GM12878 (cell line): ENCODE results near the gene DLG2. TPM values are rescaled to one million over a fixed set of nuclear protein-coding genes. Genes with fewer than 3 reads are reported as not detected.

Experiments
- ATAC-seq: fragments of 200-7000 bp; cut with Tn5 transposase; 3 replicates; pipeline ENCODE4 v1.9.1; 2020; ENCODE audit warnings: mild to moderate bottlenecking, moderate library complexity
- BruUV-seq: library from RNA; stranded (reverse); fragments of 400-500 nt; replicated peaks from 2 replicates; lab custom pipeline; 2021; lab: Mats Ljungman, UMichigan
- CTCF ChIA-PET: fragments of 300-600 bp; sonication (Branson Sonifier 250); formaldehyde crosslinking; extraction: SDS; loops from one replicate; lab custom pipeline; 2021; ENCODE audit warnings: inconsistent platforms; lab: Yijun Ruan, JAX
- POLR2A ChIA-PET: fragments of 350-600 bp; formaldehyde crosslinking; extraction: SDS; loops from one replicate; lab custom pipeline; 2021; ENCODE audit warnings: inconsistent platforms; lab: Charles Lee
- RAD21 ChIA-PET: fragments of 300-600 bp; sonication (Branson Sonifier 250); formaldehyde crosslinking; loops from one replicate; lab custom pipeline; 2023; ENCODE audit warnings: antibody characterized with exemption; ENCODE audit not compliant: unreplicated experiment; lab: Charles Lee
- SMC1A ChIA-PET: fragments of 300-600 bp; sonication (Branson Sonifier 250); formaldehyde crosslinking; loops from one replicate; lab custom pipeline; 2023; ENCODE audit not compliant: unreplicated experiment, uncharacterized antibody; lab: Charles Lee
- DNase-seq: peaks from one replicate; pipeline ENCODE4 v3.0.0-alpha.2; 2011; ENCODE audit warnings: low read depth, low spot score
- FAIRE-seq: peaks from 3 replicates; lab custom pipeline; 2011; peaks lifted over from hg19 to GRCh38; lab: Jason Lieb, UNC
- H2AFZ ChIP-seq: 2 replicates; pipeline ENCODE4 v1.6.0; 2011; ENCODE audit warnings: low read depth, low read length, control low read depth; ENCODE audit not compliant: control insufficient read depth
- H3K27ac ChIP-seq: 2 replicates; pipeline ENCODE4 v1.5.1; 2011; ENCODE audit warnings: control low read depth; ENCODE audit not compliant: control insufficient read depth, insufficient read depth
- H3K27me3 ChIP-seq, 2 experiments: replicated peaks in 1 of 2; 2 replicates each; pipeline versions ENCODE4 v1.6.0 to v1.6.1; 2011; ENCODE audit warnings: low read length in 1 of 2; ENCODE audit not compliant: control insufficient read depth in 2 of 2, insufficient read depth in 2 of 2
- H3K36me3 ChIP-seq, 2 experiments: 2 replicates each; pipeline ENCODE4 v1.5.1; 2011; ENCODE audit warnings: low read length in 1 of 2; ENCODE audit not compliant: control insufficient read depth in 2 of 2, insufficient read depth in 2 of 2
- H3K4me1 ChIP-seq: 2 replicates; pipeline ENCODE4 v1.6.1; 2011; ENCODE audit warnings: mild to moderate bottlenecking, low read length, moderate library complexity, mixed read lengths; ENCODE audit not compliant: control insufficient read depth, insufficient read depth
- H3K4me2 ChIP-seq: 2 replicates; pipeline ENCODE4 v1.6.0; 2011; ENCODE audit warnings: control low read depth; ENCODE audit not compliant: control insufficient read depth, insufficient read depth
- H3K4me3 ChIP-seq: fragments of 200-600 bp; sonication (generic); 2 replicates; pipeline ENCODE4 v1.5.1; 2016
- H3K79me2 ChIP-seq: 2 replicates; pipeline ENCODE4 v1.6.0; 2011; ENCODE audit warnings: low read length; ENCODE audit not compliant: control insufficient read depth, insufficient read depth
- H3K9ac ChIP-seq: 2 replicates; pipeline ENCODE4 v1.8.0; 2011; ENCODE audit warnings: low read length, control low read depth, mixed read lengths; ENCODE audit not compliant: control insufficient read depth, insufficient read depth
- H3K9me3 ChIP-seq: replicated peaks from 3 replicates; pipeline ENCODE4 v1.5.1; 2011; ENCODE audit warnings: mild to moderate bottlenecking, low read length; ENCODE audit not compliant: control insufficient read depth, insufficient read depth
- H4K20me1 ChIP-seq: 2 replicates; pipeline ENCODE4 v1.6.0; 2011; ENCODE audit not compliant: control insufficient read depth, insufficient read depth
- BHLHE40 ChIP-seq, 2 experiments: fragments of 450-650 bp in 1 of 2; IDR thresholded peaks; 2 replicates each; pipeline ENCODE4 v1.6.1; 2011 to 2017; ENCODE audit warnings: low read depth in 2 of 2, borderline replicate concordance in 1 of 2, improper control_type of control experiment in 1 of 2, low read length in 1 of 2, mild to moderate bottlenecking in 1 of 2
- DPF2 ChIP-seq: fragments of 450-650 bp; IDR thresholded peaks from 2 replicates; pipeline ENCODE4 v1.6.1; 2017; ENCODE audit warnings: mild to moderate bottlenecking
- EED ChIP-seq: sonication (generic); IDR thresholded peaks from 2 replicates; pipeline ENCODE4 v1.6.1; 2016; ENCODE audit warnings: antibody characterized with exemption, low read depth
- ESRRA ChIP-seq: IDR thresholded peaks from 2 replicates; pipeline ENCODE4 v1.6.1; 2012; ENCODE audit warnings: mild to moderate bottlenecking, low read length, improper control_type of control experiment
- ETV6 ChIP-seq, 2 experiments: fragments of 450-650 bp in 1 of 2; IDR thresholded peaks in 1 of 2; conservative IDR thresholded peaks in 1 of 2; 2 replicates each; pipeline ENCODE4 v1.6.1; 2014; ENCODE audit warnings: antibody characterized with exemption in 1 of 2, borderline replicate concordance in 1 of 2, low read depth in 1 of 2, mild to moderate bottlenecking in 1 of 2, moderate library complexity in 1 of 2
- HDAC6 ChIP-seq: fragments of 200-600 bp; sonication (generic); IDR thresholded peaks from one replicate; pipeline ENCODE4 v1.8.0; 2017; ENCODE audit warnings: antibody characterized with exemption; ENCODE audit not compliant: unreplicated experiment
- IKZF2 ChIP-seq, 2 experiments: fragments of 450-650 bp; IDR thresholded peaks; 2 replicates each; pipeline ENCODE4 v1.6.1; 2017; ENCODE audit warnings: mild to moderate bottlenecking in 2 of 2, moderate library complexity in 2 of 2
- MEF2B ChIP-seq: fragments of 450-650 bp; IDR thresholded peaks from 2 replicates; pipeline ENCODE4 v1.6.1; 2018; ENCODE audit warnings: mild to moderate bottlenecking, moderate library complexity; ENCODE audit not compliant: partially characterized antibody, poor library complexity, severe bottlenecking
- NRF1 ChIP-seq: conservative IDR thresholded peaks from 2 replicates; pipeline ENCODE4 v1.6.1; 2011; ENCODE audit warnings: mild to moderate bottlenecking, low read depth, low read length, improper control_type of control experiment
- POLR2AphosphoS2 ChIP-seq: IDR thresholded peaks from 2 replicates; pipeline ENCODE4 v1.6.1; 2011; ENCODE audit warnings: low read depth, mild to moderate bottlenecking, low read length, improper control_type of control experiment, moderate library complexity
- SREBF2 ChIP-seq: IDR thresholded peaks from 2 replicates; pipeline ENCODE4 v1.6.1; 2012; ENCODE audit warnings: mild to moderate bottlenecking, low read length
- TAF1 ChIP-seq: IDR thresholded peaks from 2 replicates; pipeline ENCODE4 v1.6.1; 2011; ENCODE audit warnings: mild to moderate bottlenecking, low read depth, low read length, borderline replicate concordance
- TBL1XR1 ChIP-seq: IDR thresholded peaks from 2 replicates; pipeline ENCODE4 v1.6.1; 2012; ENCODE audit warnings: low read depth, low read length, improper control_type of control experiment
- WRNIP1 ChIP-seq: IDR thresholded peaks from 2 replicates; pipeline ENCODE4 v1.6.1; 2011; ENCODE audit warnings: low read depth, low read length, improper control_type of control experiment, borderline replicate concordance
- ZNF207 ChIP-seq: fragments of 450-650 bp; IDR thresholded peaks from 2 replicates; pipeline ENCODE4 v1.6.1; 2014; ENCODE audit warnings: antibody characterized with exemption, mild to moderate bottlenecking, borderline replicate concordance
- ZNF274 ChIP-seq: IDR thresholded peaks from one replicate; pipeline ENCODE4 v1.8.0; 2011; ENCODE audit not compliant: insufficient read length, insufficient read depth
- WGBS: methylation state at CpG from one replicate; pipeline ENCODE4 v1.1.6; 2016; ENCODE audit warnings: low lambda C conversion rate; ENCODE audit not compliant: insufficient replicate concordance, insufficient coverage; ENCODE audit errors: missing lambda C conversion rate; 5-methylcytosine and 5-hydroxymethylcytosine counted together
- in situ Hi-C: fragments of 300-500 bp; cut with MboI; formaldehyde crosslinking; loops from 9 replicates; pipeline ENCODE4 v1.14.3; 2018; ENCODE audit warnings: mixed read lengths
- intact Hi-C: fragments of 100-400 bp; cut with micrococcal nuclease; formaldehyde crosslinking; loops from one replicate; pipeline ENCODE4 v1.14.2; 2022; ENCODE audit not compliant: unreplicated experiment
- polyA plus RNA-seq, 11 experiments: library from polyadenylated mRNA; depleted of rRNA in 4 of 11; unstranded in 6 of 11; stranded (reverse) in 5 of 11; fragments of >200 nt; fragmentation: Nextera tagmentation in 4 of 11; fragmentation: Illumina TruSeq in 1 of 11; extraction: Ambion mirVana in 4 of 11; extraction: Trizol in 1 of 11; gene quantifications; 1 replicate in 1 of 11; 2 replicates in 10 of 11; pipeline versions ENCODE4 v1.2.1 to v1.2.3, GENCODE V29; 2011 to 2016; ENCODE audit warnings: inconsistent platforms in 2 of 11, missing spikeins in 2 of 11, low read depth in 1 of 11
- total RNA-seq, 4 experiments: library from RNA; depleted of rRNA in 3 of 4; stranded (reverse); fragments of >200 nt in 3 of 4; fragmentation: Illumina TruSeq in 1 of 4; extraction: Trizol in 1 of 4; gene quantifications; 2 replicates each; pipeline versions ENCODE4 v1.2.1 to v1.2.3, GENCODE V29; 2013 to 2021
- TF ChIP-seq, protein P1 (sequence below): fragments of 450-650 bp; IDR thresholded peaks from 2 replicates; pipeline ENCODE4 v1.6.1; 2016; ENCODE audit warnings: mild to moderate bottlenecking, moderate library complexity, borderline replicate concordance
- TF ChIP-seq, protein P2 (sequence below): IDR thresholded peaks from 2 replicates; pipeline ENCODE4 v1.6.1; 2012; ENCODE audit warnings: low read length, inconsistent platforms

The DLG2 gene
- total and polyA plus RNA-seq, 10 of the 15 experiments (the other 5 are each of a cell fraction or from before 2014, with no cell fraction given) = 0.09 to 0.98 (median 0.35) TPM

DNA sequence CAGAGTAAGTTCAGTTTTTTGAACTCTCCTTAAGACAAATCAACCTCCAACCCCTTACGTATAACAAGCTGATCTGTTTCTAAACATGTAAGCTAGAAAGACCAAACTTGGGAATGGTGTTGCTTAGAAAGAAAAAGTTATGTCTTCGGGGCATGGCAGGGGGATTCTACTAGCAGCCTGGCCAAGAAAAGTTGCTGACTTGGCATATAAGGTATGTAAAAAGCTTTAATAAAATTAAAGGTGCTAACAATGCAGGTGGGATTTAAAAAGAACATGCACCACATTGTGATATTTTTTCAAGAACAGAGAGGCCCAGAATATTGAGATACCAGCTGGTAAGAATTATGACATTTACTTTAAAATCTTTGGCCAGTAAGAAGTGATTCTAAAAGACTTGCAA lies 1929.6 kb downstream of the DLG2 start:
- SMC1A ChIA-PET = interaction anchor here (1.0 to 2.6 kb wide), 2 partner anchors 11 to 19 kb away, joined by 3 to 10 read pairs; no protein-coding TSS in a partner anchor
- POLR2A ChIA-PET = no interaction called here
- H3K27me3 ChIP-seq = no peaks in the 10 kb centered on the region
- BruUV-seq = no TSS peak
- H3K79me2 ChIP-seq = no peaks in the 10 kb centered on the region
- DNase-seq (no peak), FAIRE-seq (no peak), ATAC-seq (no peak)
- in situ Hi-C loops (no loop called here), intact Hi-C loops (no loop called here)
- H3K4me1 ChIP-seq = no peaks in the 10 kb centered on the region; the same call in 1 of the 2 replicates
- H3K27ac ChIP-seq = no peak overlapping the region
- H3K9me3 ChIP-seq = no peaks in the 10 kb centered on the region
- TF ChIP-seq EED (no peak), ZNF274 (no peak), ETV6 (conservative IDR thresholded peaks at IDR 0.05 in 1 of 2, IDR thresholded peaks at IDR 0.05 in 1 of 2; ENCODE audit: borderline replicate concordance in 1 of 2, low read depth in 1 of 2) (no peak), IKZF2 (IDR thresholded peaks at IDR 0.05) (no peak), WRNIP1 (no peak), POLR2AphosphoS2 (no peak), ZNF207 (no peak), TBL1XR1 (no peak), BHLHE40 (IDR thresholded peaks at IDR 0.05; ENCODE audit: borderline replicate concordance in 1 of 2, low read depth in 2 of 2, low read length in 1 of 2) (no peak), ESRRA (no peak), TAF1 (no peak), HDAC6 (no peak), NRF1 (no peak), SREBF2 (no peak), DPF2 (no peak), MEF2B (no peak)
- TF ChIP-seq, protein P1, sequence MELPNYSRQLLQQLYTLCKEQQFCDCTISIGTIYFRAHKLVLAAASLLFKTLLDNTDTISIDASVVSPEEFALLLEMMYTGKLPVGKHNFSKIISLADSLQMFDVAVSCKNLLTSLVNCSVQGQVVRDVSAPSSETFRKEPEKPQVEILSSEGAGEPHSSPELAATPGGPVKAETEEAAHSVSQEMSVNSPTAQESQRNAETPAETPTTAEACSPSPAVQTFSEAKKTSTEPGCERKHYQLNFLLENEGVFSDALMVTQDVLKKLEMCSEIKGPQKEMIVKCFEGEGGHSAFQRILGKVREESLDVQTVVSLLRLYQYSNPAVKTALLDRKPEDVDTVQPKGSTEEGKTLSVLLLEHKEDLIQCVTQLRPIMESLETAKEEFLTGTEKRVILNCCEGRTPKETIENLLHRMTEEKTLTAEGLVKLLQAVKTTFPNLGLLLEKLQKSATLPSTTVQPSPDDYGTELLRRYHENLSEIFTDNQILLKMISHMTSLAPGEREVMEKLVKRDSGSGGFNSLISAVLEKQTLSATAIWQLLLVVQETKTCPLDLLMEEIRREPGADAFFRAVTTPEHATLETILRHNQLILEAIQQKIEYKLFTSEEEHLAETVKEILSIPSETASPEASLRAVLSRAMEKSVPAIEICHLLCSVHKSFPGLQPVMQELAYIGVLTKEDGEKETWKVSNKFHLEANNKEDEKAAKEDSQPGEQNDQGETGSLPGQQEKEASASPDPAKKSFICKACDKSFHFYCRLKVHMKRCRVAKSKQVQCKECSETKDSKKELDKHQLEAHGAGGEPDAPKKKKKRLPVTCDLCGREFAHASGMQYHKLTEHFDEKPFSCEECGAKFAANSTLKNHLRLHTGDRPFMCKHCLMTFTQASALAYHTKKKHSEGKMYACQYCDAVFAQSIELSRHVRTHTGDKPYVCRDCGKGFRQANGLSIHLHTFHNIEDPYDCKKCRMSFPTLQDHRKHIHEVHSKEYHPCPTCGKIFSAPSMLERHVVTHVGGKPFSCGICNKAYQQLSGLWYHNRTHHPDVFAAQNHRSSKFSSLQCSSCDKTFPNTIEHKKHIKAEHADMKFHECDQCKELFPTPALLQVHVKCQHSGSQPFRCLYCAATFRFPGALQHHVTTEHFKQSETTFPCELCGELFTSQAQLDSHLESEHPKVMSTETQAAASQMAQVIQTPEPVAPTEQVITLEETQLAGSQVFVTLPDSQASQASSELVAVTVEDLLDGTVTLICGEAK = no peak
- TF ChIP-seq, protein P2, sequence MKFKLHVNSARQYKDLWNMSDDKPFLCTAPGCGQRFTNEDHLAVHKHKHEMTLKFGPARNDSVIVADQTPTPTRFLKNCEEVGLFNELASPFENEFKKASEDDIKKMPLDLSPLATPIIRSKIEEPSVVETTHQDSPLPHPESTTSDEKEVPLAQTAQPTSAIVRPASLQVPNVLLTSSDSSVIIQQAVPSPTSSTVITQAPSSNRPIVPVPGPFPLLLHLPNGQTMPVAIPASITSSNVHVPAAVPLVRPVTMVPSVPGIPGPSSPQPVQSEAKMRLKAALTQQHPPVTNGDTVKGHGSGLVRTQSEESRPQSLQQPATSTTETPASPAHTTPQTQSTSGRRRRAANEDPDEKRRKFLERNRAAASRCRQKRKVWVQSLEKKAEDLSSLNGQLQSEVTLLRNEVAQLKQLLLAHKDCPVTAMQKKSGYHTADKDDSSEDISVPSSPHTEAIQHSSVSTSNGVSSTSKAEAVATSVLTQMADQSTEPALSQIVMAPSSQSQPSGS = no peak
- no peaks in the 10 kb centered on the region for H4K20me1 ChIP-seq
- H2AFZ ChIP-seq = no peak overlapping the region
- no peak overlapping the region for H3K9ac ChIP-seq
- RAD21 ChIA-PET = no interaction called here
- 53% methylated on average over 2 of the region's 2 CpGs for WGBS
- H3K4me3 ChIP-seq = no peak overlapping the region
- H3K4me2 ChIP-seq = no peak overlapping the region
- H3K36me3 ChIP-seq = no peaks in the 10 kb centered on the region
- CTCF ChIA-PET = no interaction called here
